Gastrocnemius medialis (tissue), 4 donors: Measurements from ENCODE around the gene ERC1.

Experiments used
- CTCF ChIP-seq, 5 experiments: fragments of 450-650 bp in 3 of 5; fragments of 200-600 bp in 2 of 5; sonication (generic) in 2 of 5; IDR thresholded peaks in 4 of 5; conservative IDR thresholded peaks in 1 of 5; 1 replicate in 4 of 5; 2 replicates in 1 of 5; pipeline ENCODE4 v1.5.1; 2016 to 2019; ENCODE audit warnings: antibody characterized with exemption in 5 of 5, mild to moderate bottlenecking in 3 of 5, moderate library complexity in 3 of 5
- POLR2A ChIP-seq, 2 donors: fragments of 450-650 bp; IDR thresholded peaks; one replicate each; pipeline ENCODE4 v1.6.1; 2017; ENCODE audit warnings: antibody characterized with exemption in 2 of 2, mild to moderate bottlenecking in 2 of 2, moderate library complexity in 2 of 2

- no peak for TF ChIP-seq CTCF (IDR thresholded peaks at IDR 0.05 in 4 of 5, conservative IDR thresholded peaks at IDR 0.05 in 1 of 5)
- no peak for TF ChIP-seq POLR2A (IDR thresholded peaks at IDR 0.05)
Measured at GRCh38 chr12:1343422-1343821, 352.4 kb downstream of the ERC1 start.
